Stimulated activated CD4-positive, alpha-beta T cell treated with anti-CD3 and anti-CD28 coated beads, Interleukin-12 subunit alpha, Interleukin-12 subunit beta, amount 100 ng/mL, for 48 hours (primary cell): ENCODE measurements around the gene PLA2G3.
A peak's percentile ranks its signal among the peaks of the same experiment; 100 is the strongest.
"Not testable (repeated sequence)": the region's sequence is repeated elsewhere in the genome, so short reads cannot be mapped to it uniquely, and the experiment has no call there.

ENCODE experiments used
- DNase-seq, 3 donors: peaks; one replicate each; pipeline ENCODE4 v3.0.0-alpha.2; 2020; ENCODE audit warnings: low read depth in 2 of 3, low spot score in 1 of 3

The PLA2G3 gene

GRCh38 chr22:31139866-31140716 is at the start of gene PLA2G3:
PLA2G3 (minus strand) TSS chr22:31140508; CDS start chr22:31140354, 154 bp downstream.
- no peak for DNase-seq

DNA sequence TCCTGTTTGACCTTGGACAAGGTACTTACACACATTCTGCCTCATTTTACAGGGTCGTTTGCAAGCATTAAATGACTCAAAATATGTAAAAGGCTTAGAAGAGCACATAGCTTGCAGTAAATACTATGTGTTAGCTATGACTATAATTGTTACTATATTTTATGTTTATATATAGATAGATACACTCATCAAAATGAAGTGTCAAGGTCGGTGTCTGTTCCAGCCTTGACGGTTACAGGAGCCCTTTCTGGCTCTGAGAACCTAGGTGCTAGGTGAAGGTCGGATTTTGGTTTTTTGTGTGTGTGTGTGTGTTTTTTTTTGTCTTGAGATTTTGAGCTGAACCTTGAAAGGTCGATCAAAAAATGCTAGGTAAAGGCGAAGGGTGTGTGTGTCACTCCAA is 47.3 kb upstream of the PLA2G3 start:
- DNase-seq: no peak

DNA sequence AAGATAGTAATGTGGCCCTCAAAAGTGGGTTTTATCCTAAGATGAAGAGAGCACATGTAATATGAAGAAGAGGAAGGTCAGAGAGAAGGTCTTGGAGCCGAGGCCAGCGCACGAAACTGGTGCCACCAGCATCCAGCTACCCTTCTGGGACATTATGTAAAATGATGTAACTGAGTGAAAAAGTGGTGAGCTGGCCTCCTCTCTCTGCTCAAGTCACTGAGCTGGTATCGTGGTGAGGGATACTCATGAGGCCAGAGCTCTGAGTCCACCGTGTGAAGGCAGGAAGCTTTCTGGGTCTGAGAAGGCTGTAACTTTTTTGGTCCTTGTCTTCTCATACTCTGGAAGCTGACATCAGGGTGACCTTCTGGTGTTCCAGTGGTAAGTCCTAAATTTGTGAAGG is 44.7 kb upstream of the PLA2G3 start:
- no peak for DNase-seq

- DNase-seq: no peak
Measured at GRCh38 chr22:31184015-31184414, 43.7 kb upstream of the PLA2G3 start.

- no peak for DNase-seq
Measured at GRCh38 chr22:31179345-31179744, 39.0 kb upstream of the PLA2G3 start.

- no peak for DNase-seq
Measured at GRCh38 chr22:31178859-31179258, 38.6 kb upstream of the PLA2G3 start.

DNA sequence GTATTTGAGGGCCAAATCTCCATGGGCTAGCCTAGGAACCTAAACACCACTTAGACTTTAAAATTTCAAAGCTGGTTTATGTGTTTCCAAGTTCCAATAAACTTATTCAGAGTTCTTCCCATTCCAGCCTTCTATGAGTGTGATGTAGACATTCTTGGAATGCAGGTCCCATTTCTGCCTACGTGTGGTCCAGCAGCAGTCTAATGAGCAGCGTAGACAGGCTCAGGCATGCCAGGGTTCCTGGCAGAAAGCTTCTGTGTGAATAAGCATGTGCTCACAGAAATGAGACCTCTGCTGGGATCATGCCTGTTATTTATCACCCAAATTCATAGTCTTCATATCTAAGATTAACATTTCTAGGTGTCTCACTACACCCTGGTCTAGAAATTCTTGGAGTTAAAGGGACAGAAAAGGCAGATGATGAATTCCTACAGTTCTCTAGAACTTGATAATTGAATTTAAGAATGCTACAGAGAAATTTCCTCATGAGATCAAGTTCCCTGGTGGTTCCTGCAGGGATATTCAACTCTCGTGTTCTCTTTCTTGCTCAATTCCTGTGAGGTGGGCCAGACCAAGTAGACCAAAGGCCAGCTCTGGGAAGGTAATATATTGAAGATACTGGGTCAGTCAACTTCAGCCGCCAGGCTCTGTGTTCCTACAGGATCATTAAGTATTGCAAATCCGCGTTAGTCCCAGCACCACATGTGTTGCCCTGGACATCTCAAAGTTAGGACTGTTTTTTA is 37.3 kb upstream of the PLA2G3 start:
- DNase-seq: no peak

GRCh38 chr22:31176923-31177322 is 36.6 kb upstream of the PLA2G3 start:
- DNase-seq: no peak

DNA sequence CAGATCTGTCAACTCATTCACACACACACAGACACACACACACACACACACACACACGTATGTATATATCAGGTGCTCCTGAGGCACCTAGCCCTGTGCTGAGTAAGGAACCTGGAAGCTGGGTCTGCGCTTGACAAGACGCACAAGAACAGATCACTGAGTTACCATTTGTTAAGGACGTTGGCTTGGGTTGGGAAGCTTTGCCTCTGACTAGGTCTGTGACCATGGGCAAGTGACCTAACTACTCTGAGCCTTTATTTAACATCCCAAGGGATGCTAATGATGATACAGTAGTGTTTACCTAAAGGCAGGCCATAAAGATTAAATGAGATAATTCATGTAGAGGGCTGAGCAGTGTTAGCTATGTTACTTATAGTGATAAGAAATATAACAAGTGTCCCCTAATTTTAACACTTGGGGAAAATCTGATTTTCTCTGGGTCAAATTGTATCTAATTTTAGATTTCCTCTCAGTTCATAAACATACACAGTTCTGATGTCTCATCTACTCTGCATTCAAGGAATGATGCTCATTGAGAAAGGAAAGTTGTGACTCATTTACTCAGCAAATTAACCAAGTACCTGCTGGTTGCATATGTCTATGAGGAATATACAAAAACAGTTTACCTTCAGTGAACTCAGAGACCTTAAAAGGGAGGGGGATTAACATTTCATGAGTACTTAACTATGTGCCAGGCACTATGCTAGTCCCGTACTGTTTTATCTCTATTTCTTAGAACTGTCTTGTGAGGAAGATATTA is 33.3 kb upstream of the PLA2G3 start:
- peak in 1 of 3 donors; percentile 2 for DNase-seq

GRCh38 chr22:31171734-31172133 is 31.4 kb upstream of the PLA2G3 start:
- DNase-seq: not testable (repeated sequence)

DNA sequence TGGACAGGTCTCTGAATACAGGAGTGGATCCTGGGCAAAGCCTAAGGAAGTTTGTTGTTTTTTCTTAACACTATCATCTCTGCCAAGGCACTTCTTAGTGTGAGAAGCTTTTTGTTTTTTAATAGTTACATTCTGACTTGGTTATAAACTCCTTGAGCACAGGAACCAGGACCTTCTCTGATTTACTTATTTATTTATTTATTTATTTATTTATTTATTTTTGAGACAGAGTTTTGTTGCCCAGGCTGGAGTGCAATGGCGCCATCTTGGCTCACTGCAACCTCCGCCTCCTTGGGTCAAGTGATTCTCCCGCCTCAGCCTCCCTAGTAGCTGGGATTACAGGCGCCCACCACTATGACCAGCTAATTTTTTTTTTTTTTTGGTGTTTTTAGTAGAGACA is 30.7 kb upstream of the PLA2G3 start:
- DNase-seq: no peak

DNA sequence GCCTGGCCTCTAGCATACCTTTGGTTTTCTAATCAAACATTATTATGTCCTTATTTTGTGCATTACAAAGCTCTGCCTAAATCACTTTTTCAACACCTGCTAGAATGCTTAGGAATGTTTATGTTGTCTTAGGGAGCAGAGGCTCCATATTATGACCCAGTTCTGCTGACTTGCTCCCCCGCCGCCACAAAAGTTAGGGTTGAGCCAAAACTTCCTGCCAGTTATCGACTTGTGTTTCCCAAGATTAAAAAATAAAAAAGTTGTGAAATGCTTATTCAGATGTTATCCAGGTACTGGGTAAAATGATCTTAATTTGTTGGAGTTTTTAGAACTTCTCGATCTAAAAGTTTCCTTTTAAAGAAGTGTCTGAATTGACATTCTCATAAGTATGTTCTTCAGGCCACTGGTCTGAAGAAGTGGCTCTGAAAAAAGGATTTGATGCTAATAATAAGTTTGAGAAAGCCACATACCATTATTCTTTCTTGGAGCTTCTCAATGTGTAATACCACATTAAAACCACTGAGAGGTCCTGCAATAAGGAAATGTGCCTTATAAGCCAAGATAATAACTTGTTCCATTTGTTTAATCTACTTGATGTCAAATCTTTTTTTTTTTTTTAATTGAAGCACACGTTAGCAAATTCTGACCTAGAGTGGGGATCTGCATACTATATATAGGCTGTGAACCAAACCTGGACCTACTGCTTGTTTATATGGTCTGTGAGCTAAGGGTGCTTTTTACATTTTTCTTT is 21.9 kb upstream of the PLA2G3 start:
- DNase-seq: no peak

DNA sequence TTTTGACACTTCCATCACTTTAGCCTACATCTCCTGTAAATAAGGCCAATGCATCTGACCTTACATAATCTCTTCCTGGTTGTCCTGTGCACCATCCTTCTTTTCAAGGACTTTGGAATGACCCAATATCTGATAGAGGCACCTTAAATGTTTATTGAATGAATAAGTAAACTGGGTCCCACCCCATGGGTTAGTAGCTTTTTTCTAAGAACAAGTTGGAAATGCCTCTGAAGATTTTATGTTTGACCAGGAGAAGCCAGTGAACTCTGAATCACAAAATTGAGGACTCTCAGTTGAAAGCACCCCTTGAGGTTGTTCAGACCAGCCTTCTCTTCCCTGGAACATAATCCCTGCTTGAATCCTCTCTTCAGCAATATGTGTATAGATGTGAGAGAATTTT is 21.1 kb upstream of the PLA2G3 start:
- DNase-seq: no peak

DNA sequence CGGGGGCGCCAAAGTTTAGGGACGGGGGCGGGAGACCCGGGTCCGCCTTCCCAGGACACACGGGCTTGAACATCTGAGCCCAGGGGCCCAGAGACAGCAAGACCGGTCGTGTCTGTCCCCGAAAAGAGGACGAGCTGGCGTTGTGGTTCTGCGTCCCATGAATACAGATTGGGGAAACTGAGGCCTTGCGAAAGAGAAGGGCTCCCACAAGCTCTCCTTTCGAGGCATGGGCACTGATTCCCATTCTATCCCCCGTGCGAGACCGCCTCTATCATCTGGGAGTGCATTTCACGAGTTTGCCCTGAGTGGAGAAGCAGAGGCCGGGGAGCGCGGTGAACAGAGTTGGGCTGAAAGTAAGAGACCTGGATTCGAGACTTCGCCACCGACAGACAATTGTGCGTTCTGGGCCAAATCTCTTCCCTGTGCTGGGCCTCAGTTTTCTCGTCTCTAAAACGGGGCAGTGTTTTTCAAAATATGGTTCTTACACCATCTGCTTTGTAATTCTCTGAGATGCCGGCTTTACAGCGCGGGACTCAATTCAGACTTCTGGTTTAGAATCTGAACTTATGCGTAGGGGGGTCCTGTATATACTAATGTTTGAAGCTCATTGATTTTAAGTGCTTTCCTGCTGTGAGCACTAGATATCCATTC is 20.1 kb upstream of the PLA2G3 start:
- no peak for DNase-seq

GRCh38 chr22:31155422-31155821 is 15.1 kb upstream of the PLA2G3 start:
- no peak for DNase-seq

- DNase-seq: no peak
Measured at GRCh38 chr22:31154975-31155374, 14.7 kb upstream of the PLA2G3 start.

GRCh38 chr22:31153357-31153756 is 13.0 kb upstream of the PLA2G3 start:
- no peak for DNase-seq

GRCh38 chr22:31151872-31152271 is 11.6 kb upstream of the PLA2G3 start:
- DNase-seq: no peak

GRCh38 chr22:31150615-31151014 is 10.3 kb upstream of the PLA2G3 start:
- DNase-seq: no peak

DNA sequence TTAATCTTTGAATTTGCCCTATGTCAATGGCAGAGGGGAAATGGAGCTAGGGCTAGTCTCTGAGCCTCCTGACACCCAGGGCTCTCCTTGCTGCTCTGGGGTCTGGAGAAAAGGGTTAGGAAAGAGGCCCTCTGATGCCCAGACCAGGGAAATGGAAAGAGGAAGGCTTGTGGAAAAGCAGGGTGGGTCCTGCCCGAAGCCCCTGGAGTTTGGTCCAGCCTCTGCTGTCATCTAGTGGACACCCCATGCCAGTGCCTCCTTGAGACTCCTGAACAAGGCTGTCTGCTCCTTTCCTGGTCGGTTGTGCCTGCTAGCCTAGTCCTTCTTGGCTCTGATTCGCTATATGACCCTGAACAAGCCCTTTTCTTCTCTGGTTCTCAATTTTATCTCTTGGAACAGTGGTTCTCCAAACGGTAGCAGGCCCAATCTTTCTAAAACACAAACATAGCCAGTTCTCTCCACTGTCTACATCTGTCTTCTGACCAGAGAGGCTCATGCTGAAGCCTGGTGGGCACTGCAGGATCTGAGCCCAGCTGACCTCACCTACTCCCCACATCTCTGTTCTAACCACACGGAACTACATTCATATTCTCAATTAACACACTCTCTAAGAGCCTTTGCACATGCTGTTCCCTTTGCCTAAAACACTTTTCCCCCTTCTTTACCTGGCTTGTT is 8.8 kb upstream of the PLA2G3 start:
- DNase-seq: peak in 2 of 3 donors; percentile 15 to 26
